HCT116 (cell line): ENCODE data around the gene BBS12. TPM values are rescaled to one million over a fixed set of nuclear protein-coding genes. Genes with fewer than 3 reads are reported as not detected.

ENCODE experiments used
- ATAC-seq: fragments of 200-7000 bp; cut with Tn5 transposase; 2 replicates; pipeline ENCODE4 v1.9.1; 2020; ENCODE audit warnings: mild to moderate bottlenecking, moderate library complexity
- BruUV-seq: library from RNA; stranded (reverse); fragments of 400-500 nt; replicated peaks from 2 replicates; lab custom pipeline; 2021; lab: Mats Ljungman, UMichigan
- CTCF ChIA-PET: fragments of 300-600 bp; sonication (Branson Sonifier 250); formaldehyde crosslinking; loops from one replicate; lab custom pipeline; 2021; ENCODE audit warnings: antibody characterized with exemption; lab: Charles Lee
- POLR2A ChIA-PET: fragments of 300-600, 350-600 bp; sonication (Branson Sonifier 250); formaldehyde crosslinking; loops from one replicate; lab custom pipeline; 2021; ENCODE audit warnings: antibody characterized with exemption; lab: Charles Lee
- RAD21 ChIA-PET, 2 experiments: fragments of 300-600 bp; sonication (Branson Sonifier 250); formaldehyde crosslinking; loops; one replicate each; lab custom pipeline; 2023; ENCODE audit warnings: low total read pairs in 2 of 2; ENCODE audit not compliant: uncharacterized antibody in 2 of 2, unreplicated experiment in 2 of 2, low non-redundant PET in 1 of 2; lab: Charles Lee
- DNase-seq: peaks from one replicate; pipeline ENCODE4 v3.0.0-alpha.2; 2010; ENCODE audit warnings: low read depth, low spot score
- H2AFZ ChIP-seq: fragments of 200-600 bp; shearing (Covaris generic), sonication (generic); 2 replicates; pipeline ENCODE4 v1.6.1; 2017; ENCODE audit warnings: low read depth, mixed run types, mixed read lengths, antibody characterized with exemption, low read length; ENCODE audit not compliant: poor library complexity, severe bottlenecking
- H3K27ac ChIP-seq: 2 replicates; pipeline ENCODE4 v1.5.1; 2012; ENCODE audit warnings: low read depth, low read length
- H3K27me3 ChIP-seq: fragments of 200-600 bp; sonication (generic); 2 replicates; pipeline ENCODE4 v1.6.1; 2016; ENCODE audit warnings: mixed run types, low read length, mixed read lengths; ENCODE audit not compliant: insufficient read depth
- H3K36me3 ChIP-seq, 2 experiments: fragments of 200-500 bp in 1 of 2; fragments of 200-600 bp in 1 of 2; sonication (Bioruptor generic) in 1 of 2; sonication (generic) in 1 of 2; 2 replicates each; pipeline versions ENCODE4 v1.5.1 to v1.6.1; 2014 to 2016; ENCODE audit warnings: low read length in 2 of 2, inconsistent platforms in 1 of 2, mixed read lengths in 1 of 2, mixed run types in 1 of 2; ENCODE audit not compliant: insufficient read depth in 2 of 2, control insufficient read depth in 1 of 2
- H3K4me1 ChIP-seq, 2 experiments: fragments of 200-600 bp in 1 of 2; sonication (generic) in 1 of 2; 2 replicates each; pipeline versions ENCODE4 v1.5.1 to v1.6.1; 2012 to 2017; ENCODE audit warnings: low read length in 2 of 2, inconsistent platforms in 1 of 2, mild to moderate bottlenecking in 1 of 2, mixed read lengths in 1 of 2, mixed run types in 1 of 2, moderate library complexity in 1 of 2; ENCODE audit not compliant: insufficient read depth in 2 of 2, control insufficient read depth in 1 of 2
- H3K4me2 ChIP-seq: fragments of 200-600 bp; sonication (generic); 2 replicates; pipeline ENCODE4 v1.6.1; 2017; ENCODE audit warnings: mixed run types, low read length, mixed read lengths
- H3K4me3 ChIP-seq, 2 experiments: fragments of 200-600 bp in 1 of 2; sonication (generic) in 1 of 2; replicated peaks in 1 of 2; 2 replicates each; pipeline ENCODE4 v1.5.1; 2011 to 2016; ENCODE audit warnings: low read length in 2 of 2, control low read depth in 1 of 2, low read depth in 1 of 2, mild to moderate bottlenecking in 1 of 2, mixed read lengths in 1 of 2, mixed run types in 1 of 2
- H3K79me2 ChIP-seq: fragments of 200-600 bp; sonication (generic); 2 replicates; pipeline ENCODE4 v1.6.1; 2017; ENCODE audit warnings: mild to moderate bottlenecking, mixed run types, low read length, moderate library complexity, mixed read lengths; ENCODE audit not compliant: insufficient read depth
- H3K9ac ChIP-seq: fragments of 200-600 bp; sonication (generic); 2 replicates; pipeline ENCODE4 v1.6.1; 2016; ENCODE audit warnings: low read length, mixed read lengths
- H3K9me2 ChIP-seq: fragments of 200-600 bp; sonication (generic), shearing (Covaris generic); 2 replicates; pipeline ENCODE4 v1.6.1; 2017; ENCODE audit warnings: mixed run types, mild to moderate bottlenecking, moderate library complexity; ENCODE audit not compliant: insufficient read depth
- H3K9me3 ChIP-seq, 2 experiments: fragments of 200-500 bp in 1 of 2; fragments of 200-600 bp in 1 of 2; sonication (Bioruptor generic) in 1 of 2; sonication (generic) in 1 of 2; 2 replicates each; pipeline ENCODE4 v1.6.1; 2014 to 2017; ENCODE audit warnings: low read length in 2 of 2, mixed read lengths in 2 of 2, inconsistent platforms in 1 of 2, low read depth in 1 of 2, mild to moderate bottlenecking in 1 of 2, mixed run types in 1 of 2, moderate library complexity in 1 of 2; ENCODE audit not compliant: control insufficient read depth in 1 of 2, insufficient read depth in 1 of 2
- H4K20me1 ChIP-seq: fragments of 200-600 bp; sonication (generic), shearing (Covaris generic); 2 replicates; pipeline ENCODE4 v1.6.1; 2017; ENCODE audit warnings: mixed run types, mild to moderate bottlenecking, moderate library complexity; ENCODE audit not compliant: insufficient read depth
- ATF3 ChIP-seq: IDR thresholded peaks from 2 replicates; pipeline ENCODE4 v1.6.1; 2012
- CBX3 ChIP-seq: IDR thresholded peaks from 2 replicates; pipeline ENCODE4 v1.6.1; 2012; ENCODE audit warnings: low read depth
- CEBPB ChIP-seq: IDR thresholded peaks from 2 replicates; pipeline ENCODE4 v1.6.1; 2012; ENCODE audit warnings: low read depth
- EGR1 ChIP-seq: IDR thresholded peaks from 2 replicates; pipeline ENCODE4 v1.6.1; 2012; ENCODE audit warnings: low read depth
- EZH2 ChIP-seq: fragments of 200-600 bp; sonication (generic); IDR thresholded peaks from 2 replicates; pipeline ENCODE4 v1.6.1; 2017; ENCODE audit warnings: antibody characterized with exemption, mixed run types
- EZH2phosphoT487 ChIP-seq: fragments of 200-600 bp; IDR thresholded peaks from 2 replicates; pipeline ENCODE4 v1.6.1; 2018; ENCODE audit warnings: antibody characterized with exemption, borderline replicate concordance
- FOSL1 ChIP-seq: IDR thresholded peaks from 2 replicates; pipeline ENCODE4 v1.6.1; 2012; ENCODE audit warnings: low read depth
- JUND ChIP-seq: IDR thresholded peaks from 2 replicates; pipeline ENCODE4 v1.6.1; 2012
- POLR2A ChIP-seq: IDR thresholded peaks from 2 replicates; pipeline ENCODE4 v1.7.0; 2011; ENCODE audit warnings: borderline replicate concordance; ENCODE audit not compliant: insufficient read depth, insufficient read length; ENCODE audit errors: extremely low read depth
- POLR2AphosphoS5 ChIP-seq: IDR thresholded peaks from 2 replicates; pipeline ENCODE4 v1.6.1; 2011; ENCODE audit warnings: mild to moderate bottlenecking, low read depth, low read length, moderate library complexity
- RAD21 ChIP-seq: IDR thresholded peaks from 2 replicates; pipeline ENCODE4 v1.6.1; 2012; ENCODE audit warnings: low read depth, mild to moderate bottlenecking
- SIN3A ChIP-seq: IDR thresholded peaks from 2 replicates; pipeline ENCODE4 v1.6.1; 2012; ENCODE audit warnings: low read depth
- SP1 ChIP-seq: IDR thresholded peaks from 2 replicates; pipeline ENCODE4 v1.6.1; 2012; ENCODE audit warnings: low read depth
- SRF ChIP-seq: IDR thresholded peaks from 2 replicates; pipeline ENCODE4 v1.6.1; 2012; ENCODE audit warnings: low read depth
- TCF7L2 ChIP-seq: IDR thresholded peaks from 2 replicates; pipeline ENCODE4 v1.7.0; 2011; ENCODE audit warnings: borderline replicate concordance, inconsistent platforms; ENCODE audit not compliant: insufficient read depth, insufficient read length; ENCODE audit errors: extremely low read depth
- YY1 ChIP-seq: IDR thresholded peaks from 2 replicates; pipeline ENCODE4 v1.6.1; 2011; ENCODE audit warnings: low read length, low read depth, moderate library complexity, mild to moderate bottlenecking; ENCODE audit not compliant: insufficient replicate concordance; ENCODE audit errors: extremely low read depth
- ZNF274 ChIP-seq: fragments of 200-500 bp; sonication (Bioruptor generic); IDR thresholded peaks from 2 replicates; pipeline ENCODE4 v1.6.1; 2014; ENCODE audit warnings: mild to moderate bottlenecking, low read depth, low read length, inconsistent platforms
- intact Hi-C: fragments of 100-400 bp; cut with micrococcal nuclease; formaldehyde crosslinking; loops from 2 replicates; pipeline ENCODE4 v1.10.0; 2022
- total RNA-seq: library from RNA; stranded (reverse); gene quantifications from one replicate; pipeline ENCODE4 v1.2.1, GENCODE V29; 2021; ENCODE audit not compliant: unreplicated experiment
- TF ChIP-seq, protein P1 (sequence below): IDR thresholded peaks from 2 replicates; pipeline ENCODE4 v1.6.1; 2011; ENCODE audit warnings: mild to moderate bottlenecking, low read length, moderate library complexity; ENCODE audit not compliant: insufficient replicate concordance; ENCODE audit errors: extremely low read depth

The BBS12 gene
- total RNA-seq, 1 experiment from 2014 or later: 2.1 TPM

GRCh38 chr4:122718281-122718680 is 14.2 kb upstream of the BBS12 start:
- TF ChIP-seq CEBPB (no peak), POLR2AphosphoS5 (no peak), YY1 (no peak), SP1 (no peak), TCF7L2 (no peak), SRF (no peak), JUND (no peak), POLR2A (no peak), SIN3A (no peak), EGR1 (no peak)
- no peak overlapping the region for H3K4me2 ChIP-seq
- H3K9me3 ChIP-seq: no peaks in the 10 kb centered on the region
- intact Hi-C loops: no loop called here
- ATAC-seq (no peak), DNase-seq (no peak)
- ChIA-PET RAD21 (no interaction called here), POLR2A (no interaction called here), CTCF (interaction anchor here (1.8 to 1.9 kb wide), 3 partner anchors 14 to 196 kb away, joined by 10 to 24 read pairs (median 13); partner anchors contain the start of gene BBS12)
- H4K20me1 ChIP-seq: no peaks in the 10 kb centered on the region
- no peak overlapping the region for H3K9ac ChIP-seq
- H2AFZ ChIP-seq: no peak overlapping the region
- no peak overlapping the region for H3K27ac ChIP-seq
- H3K36me3 ChIP-seq: no peaks in the 10 kb centered on the region
- no TSS peak for BruUV-seq
- H3K4me1 ChIP-seq: no peaks in the 10 kb centered on the region
- no peaks in the 10 kb centered on the region for H3K27me3 ChIP-seq
- no peaks in the 10 kb centered on the region for H3K9me2 ChIP-seq
- H3K4me3 ChIP-seq: no peak overlapping the region
- H3K79me2 ChIP-seq: no peaks in the 10 kb centered on the region

- no peaks in the 10 kb centered on the region for H3K27me3 ChIP-seq
- DNase-seq (no peak), ATAC-seq (no peak)
- ChIA-PET POLR2A (no interaction called here), CTCF (interaction anchor here (1.3 kb wide), 1 partner anchor 11 kb away, joined by 3 read pairs; the partner anchor contains the start of gene BBS12), RAD21 (no interaction called here)
- no peak overlapping the region for H2AFZ ChIP-seq
- no peaks in the 10 kb centered on the region for H3K9me2 ChIP-seq
- no peak overlapping the region for H3K4me3 ChIP-seq
- no peaks in the 10 kb centered on the region for H4K20me1 ChIP-seq
- H3K27ac ChIP-seq: no peak overlapping the region
- H3K36me3 ChIP-seq: no peaks in the 10 kb centered on the region
- no peaks in the 10 kb centered on the region for H3K4me1 ChIP-seq
- TF ChIP-seq RAD21: no peak
- no peak for TF ChIP-seq TCF7L2
- no peak for TF ChIP-seq JUND
- no peak for TF ChIP-seq ZNF274
- TF ChIP-seq POLR2AphosphoS5: no peak
- no peak for TF ChIP-seq SIN3A
- no peak for TF ChIP-seq SP1
- no peak for TF ChIP-seq EZH2
- no peak for TF ChIP-seq EZH2phosphoT487
- TF ChIP-seq CBX3: no peak
- TF ChIP-seq, protein P1, sequence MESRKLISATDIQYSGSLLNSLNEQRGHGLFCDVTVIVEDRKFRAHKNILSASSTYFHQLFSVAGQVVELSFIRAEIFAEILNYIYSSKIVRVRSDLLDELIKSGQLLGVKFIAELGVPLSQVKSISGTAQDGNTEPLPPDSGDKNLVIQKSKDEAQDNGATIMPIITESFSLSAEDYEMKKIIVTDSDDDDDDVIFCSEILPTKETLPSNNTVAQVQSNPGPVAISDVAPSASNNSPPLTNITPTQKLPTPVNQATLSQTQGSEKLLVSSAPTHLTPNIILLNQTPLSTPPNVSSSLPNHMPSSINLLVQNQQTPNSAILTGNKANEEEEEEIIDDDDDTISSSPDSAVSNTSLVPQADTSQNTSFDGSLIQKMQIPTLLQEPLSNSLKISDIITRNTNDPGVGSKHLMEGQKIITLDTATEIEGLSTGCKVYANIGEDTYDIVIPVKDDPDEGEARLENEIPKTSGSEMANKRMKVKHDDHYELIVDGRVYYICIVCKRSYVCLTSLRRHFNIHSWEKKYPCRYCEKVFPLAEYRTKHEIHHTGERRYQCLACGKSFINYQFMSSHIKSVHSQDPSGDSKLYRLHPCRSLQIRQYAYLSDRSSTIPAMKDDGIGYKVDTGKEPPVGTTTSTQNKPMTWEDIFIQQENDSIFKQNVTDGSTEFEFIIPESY: no peak
- no peak for TF ChIP-seq ATF3
- no peak for TF ChIP-seq YY1
- no peak for TF ChIP-seq FOSL1
- no TSS peak for BruUV-seq
- intact Hi-C loops: no loop called here
- no peak overlapping the region for H3K9ac ChIP-seq
- no peaks in the 10 kb centered on the region for H3K79me2 ChIP-seq
- no peak overlapping the region for H3K4me2 ChIP-seq
- H3K9me3 ChIP-seq: no peaks in the 10 kb centered on the region
These were observed 10.2 kb upstream of the BBS12 start for GRCh38 chr4:122722256-122722655.
